MCF 10A (cell line): Measurements from ENCODE around the gene OR10H1. TPM values are rescaled to one million over a fixed set of nuclear protein-coding genes. Genes with fewer than 3 reads are reported as not detected.

Source experiments
- Bru-seq: library from RNA; stranded (reverse); fragments of 400-500 nt; gene quantifications from one replicate; lab custom pipeline; 2021; lab: Mats Ljungman, UMichigan
- BruChase-seq, 2 experiments: library from RNA; stranded (reverse); fragments of 400-500 nt; gene quantifications; one replicate each; lab custom pipeline; 2021; lab: Mats Ljungman, UMichigan
- BruUV-seq: library from RNA; stranded (reverse); fragments of 400-500 nt; replicated peaks from 2 replicates; lab custom pipeline; 2021; lab: Mats Ljungman, UMichigan
- CTCF ChIA-PET: fragments of 300-600 bp; sonication (Branson Sonifier 250); formaldehyde crosslinking; extraction: SDS; loops from one replicate; lab custom pipeline; 2021; ENCODE audit warnings: antibody characterized with exemption, inconsistent platforms; lab: Yijun Ruan, JAX
- POLR2A ChIA-PET: fragments of 300-600, 350-650 bp; sonication (Branson Sonifier 250); formaldehyde crosslinking; extraction: SDS; loops from one replicate; lab custom pipeline; 2020; ENCODE audit warnings: antibody characterized with exemption, inconsistent platforms; lab: Yijun Ruan, JAX
- DNase-seq: peaks from one replicate; pipeline ENCODE4 v3.0.0-alpha.2; 2018; ENCODE audit not compliant: unreplicated experiment
- H3K27ac Mint-ChIP-seq: one replicate; pipeline ENCODE4 v1.8.0; 2022; ENCODE audit warnings: mild to moderate bottlenecking, low read depth, mixed read lengths; ENCODE audit not compliant: unreplicated experiment
- H3K27me3 Mint-ChIP-seq: one replicate; pipeline ENCODE4 v1.8.0; 2022; ENCODE audit warnings: mixed read lengths; ENCODE audit not compliant: insufficient read depth, unreplicated experiment
- H3K36me3 Mint-ChIP-seq: one replicate; pipeline ENCODE4 v1.8.0; 2022; ENCODE audit warnings: mild to moderate bottlenecking, moderate library complexity, mixed read lengths; ENCODE audit not compliant: insufficient read depth, unreplicated experiment
- H3K4me1 Mint-ChIP-seq: one replicate; pipeline ENCODE4 v1.8.0; 2022; ENCODE audit warnings: mixed read lengths; ENCODE audit not compliant: insufficient read depth, unreplicated experiment
- H3K4me3 Mint-ChIP-seq: one replicate; pipeline ENCODE4 v1.8.0; 2022; ENCODE audit warnings: mild to moderate bottlenecking, moderate library complexity, mixed read lengths; ENCODE audit not compliant: unreplicated experiment
- H3K9me3 Mint-ChIP-seq: one replicate; pipeline ENCODE4 v1.8.0; 2022; ENCODE audit warnings: mixed read lengths; ENCODE audit not compliant: unreplicated experiment
- CTCF ChIP-seq: fragments of 200-600 bp; IDR thresholded peaks from one replicate; pipeline ENCODE4 v1.8.0; 2022; ENCODE audit warnings: antibody characterized with exemption, mild to moderate bottlenecking; ENCODE audit not compliant: unreplicated experiment
- intact Hi-C: fragments of 100-400 bp; cut with micrococcal nuclease; formaldehyde crosslinking; loops from 2 replicates; pipeline ENCODE4 v1.14.1; 2022
- long read RNA-seq: library from polyadenylated mRNA; stranded (forward); transcript quantifications from one replicate; pipeline ENCODE4 v2.0.0, GENCODE V29; 2022
- total RNA-seq: library from RNA; stranded (reverse); gene quantifications from 2 replicates; pipeline ENCODE4 v1.2.3, GENCODE V29; 2022

The OR10H1 gene
- not detected in 2 replicates for total RNA-seq
- not detected for Bru-seq, nascent RNA
- not detected for BruChase-seq, experiment 1, labeled RNA remaining after a 6-hour chase
- not detected for BruChase-seq, experiment 2, labeled RNA remaining after a 2-hour chase
- long read RNA-seq = 0 reads

- BruUV-seq = no TSS peak
These were observed at the start of gene OR10H1 for GRCh38 chr19:15815306-15815705. Gene OR10H1 (minus strand): TSS chr19:15815664. CDS start chr19:15808037, 7,627 bp downstream.

GRCh38 chr19:15864824-15865223, 49.4 kb upstream of the OR10H1 start:
- DNase-seq = no peak
- POLR2A ChIA-PET = no interaction called here
- Mint-ChIP-seq H3K4me1 (no peaks in the 10 kb centered on the region), H3K36me3 (no peaks in the 10 kb centered on the region), H3K4me3 (no peak overlapping the region), H3K9me3 (peaks cover 5% of the 10 kb centered on the region), H3K27me3 (no peaks in the 10 kb centered on the region), H3K27ac (no peak overlapping the region)
- no peak for TF ChIP-seq CTCF
- intact Hi-C loops = no loop called here
- CTCF ChIA-PET = no interaction called here
- BruUV-seq = no TSS peak

More at GRCh38 chr19:15815306-15815705, at the start of gene OR10H1:
- no peak for DNase-seq
- Mint-ChIP-seq H3K27ac (no peak within 1 kb of the TSS), H3K4me1 (no peaks in the 10 kb centered on the region), H3K27me3 (peaks cover 19% of the 10 kb centered on the region), H3K4me3 (no peak within 1 kb of the TSS), H3K36me3 (no peaks in the 10 kb centered on the region), H3K9me3 (no peaks in the 10 kb centered on the region)
- POLR2A ChIA-PET = no interaction called here
- CTCF ChIA-PET = no interaction called here
- intact Hi-C loops = no loop called here
- TF ChIP-seq CTCF = no peak

GRCh38 chr19:15863272-15863671, 47.8 kb upstream of the OR10H1 start:
- no TSS peak for BruUV-seq
- ChIA-PET POLR2A (no interaction called here), CTCF (no interaction called here)
- peaks cover 3% of the 10 kb centered on the region for H3K9me3 Mint-ChIP-seq
- no peak for TF ChIP-seq CTCF
- no peaks in the 10 kb centered on the region for H3K4me1 Mint-ChIP-seq
- H3K27ac Mint-ChIP-seq = no peak overlapping the region
- intact Hi-C loops = no loop called here
- no peaks in the 10 kb centered on the region for H3K27me3 Mint-ChIP-seq
- no peak overlapping the region for H3K4me3 Mint-ChIP-seq
- H3K36me3 Mint-ChIP-seq = no peaks in the 10 kb centered on the region
- DNase-seq = no peak

- no peak overlapping the region for H3K4me3 Mint-ChIP-seq
- no TSS peak for BruUV-seq
- no peak for TF ChIP-seq CTCF
- H3K36me3 Mint-ChIP-seq = no peaks in the 10 kb centered on the region
- H3K4me1 Mint-ChIP-seq = no peaks in the 10 kb centered on the region
- POLR2A ChIA-PET = no interaction called here
- no peaks in the 10 kb centered on the region for H3K27me3 Mint-ChIP-seq
- no peaks in the 10 kb centered on the region for H3K9me3 Mint-ChIP-seq
- no peak for DNase-seq
- intact Hi-C loops = no loop called here
- CTCF ChIA-PET = no interaction called here
- no peak overlapping the region for H3K27ac Mint-ChIP-seq
These were observed 47.0 kb upstream of the OR10H1 start for GRCh38 chr19:15862444-15862843.
